Measurements from ENCODE around the gene ZNF140. TPM values are rescaled to one million over a fixed set of nuclear protein-coding genes. Genes with fewer than 3 reads are reported as not detected.

ZNF140 gene
- total RNA-seq, 1 experiment from 2014 or later = 21.7 TPM

DNA sequence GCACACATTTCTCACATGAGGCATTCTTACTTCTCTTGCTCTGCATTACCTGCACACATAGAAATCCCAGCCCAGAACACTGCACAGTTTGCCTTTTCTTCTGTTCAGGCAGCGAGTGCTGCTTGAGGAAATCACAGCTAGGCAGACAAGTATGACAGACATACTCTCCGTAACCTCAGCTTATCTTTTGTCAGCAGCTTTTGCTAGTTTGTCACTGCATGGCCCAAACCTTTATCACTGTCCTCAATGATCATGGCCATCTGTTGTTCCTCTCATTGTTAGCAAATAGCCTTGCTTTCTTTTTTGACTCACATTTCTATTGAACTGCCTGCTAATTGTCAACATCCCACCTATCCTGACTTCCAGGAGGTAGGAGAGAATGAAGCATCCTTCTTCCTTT, 55.0 kb downstream of the ZNF140 start:
- Histone ChIP-seq H3K79me2 (ENCODE audit: insufficient read depth, low read length) (peaks cover 3% of the 10 kb centered on the region; the same call in 1 of the 2 replicates), H3T11ph (ENCODE audit: low read length) (no peak overlapping the region), H3K56ac (ENCODE audit: insufficient read length, low read depth, low read length) (no peak overlapping the region), H4K5ac (ENCODE audit: insufficient read length, low read depth, low read length) (no peak overlapping the region), H2BK120ac (ENCODE audit: low read depth, low read length, poor library complexity, severe bottlenecking) (no peak overlapping the region), H2AFZ (ENCODE audit: low read length) (no peak overlapping the region), H3K4me1 (ENCODE audit: insufficient read depth, low read length) (no peaks in the 10 kb centered on the region), H4K8ac (replicated peaks; ENCODE audit: insufficient read length, low read depth, low read length) (no peak overlapping the region), H3K4me2 (ENCODE audit: insufficient read depth, insufficient read length, low read length) (no peak overlapping the region), H3K27ac (ENCODE audit: insufficient read length, low read depth, low read length) (no peak overlapping the region), H3K4ac (ENCODE audit: low read depth, low read length) (no peak overlapping the region), H3K9ac (ENCODE audit: extremely low read depth, insufficient read length, low read length) (no peak overlapping the region), H3K14ac (ENCODE audit: insufficient read depth, low read length) (no peak overlapping the region), H2AK5ac (ENCODE audit: insufficient read length, low read length) (no peak overlapping the region), H3K27me3 (ENCODE audit: insufficient read depth, low read length) (no peaks in the 10 kb centered on the region), H3K18ac (ENCODE audit: insufficient read length, low read depth, low read length) (no peak overlapping the region), H4K91ac (ENCODE audit: insufficient read length, low read depth, low read length) (no peak overlapping the region), H2BK20ac (ENCODE audit: low read depth, low read length, poor library complexity, severe bottlenecking) (no peak overlapping the region), H3K23ac (ENCODE audit: insufficient read length, low read depth, low read length) (no peak overlapping the region), H2BK15ac (ENCODE audit: low read depth, low read length) (no peak overlapping the region), H4K20me1 (ENCODE audit: control insufficient read depth, insufficient read depth, insufficient read length) (no peaks in the 10 kb centered on the region), H3K9me3 (ENCODE audit: control insufficient read depth, low read depth, low read length) (peaks cover 69% of the 10 kb centered on the region), H3K23me2 (ENCODE audit: insufficient read length, low read depth, low read length, poor library complexity, severe bottlenecking) (peaks cover 1% of the 10 kb centered on the region), H2BK12ac (ENCODE audit: insufficient read length, low read depth, low read length) (no peak overlapping the region), H2BK5ac (ENCODE audit: insufficient read length, low read length) (no peak overlapping the region), H3K79me1 (ENCODE audit: insufficient read depth, low read depth, low read length, poor library complexity, severe bottlenecking) (peaks cover 2% of the 10 kb centered on the region)
- peaks cover 8 to 9% of the 10 kb centered on the region in 2 experiments for H3K4me1 Mint-ChIP-seq
- no peak overlapping the region for H3K27ac Mint-ChIP-seq
- no peak for DNase-seq
- WGBS (ENCODE audit: extremely low coverage, insufficient read length, low lambda C conversion rate) = no CpG with 5 or more reads among the region's 2 CpGs
- TF ChIP-seq, protein P1, sequence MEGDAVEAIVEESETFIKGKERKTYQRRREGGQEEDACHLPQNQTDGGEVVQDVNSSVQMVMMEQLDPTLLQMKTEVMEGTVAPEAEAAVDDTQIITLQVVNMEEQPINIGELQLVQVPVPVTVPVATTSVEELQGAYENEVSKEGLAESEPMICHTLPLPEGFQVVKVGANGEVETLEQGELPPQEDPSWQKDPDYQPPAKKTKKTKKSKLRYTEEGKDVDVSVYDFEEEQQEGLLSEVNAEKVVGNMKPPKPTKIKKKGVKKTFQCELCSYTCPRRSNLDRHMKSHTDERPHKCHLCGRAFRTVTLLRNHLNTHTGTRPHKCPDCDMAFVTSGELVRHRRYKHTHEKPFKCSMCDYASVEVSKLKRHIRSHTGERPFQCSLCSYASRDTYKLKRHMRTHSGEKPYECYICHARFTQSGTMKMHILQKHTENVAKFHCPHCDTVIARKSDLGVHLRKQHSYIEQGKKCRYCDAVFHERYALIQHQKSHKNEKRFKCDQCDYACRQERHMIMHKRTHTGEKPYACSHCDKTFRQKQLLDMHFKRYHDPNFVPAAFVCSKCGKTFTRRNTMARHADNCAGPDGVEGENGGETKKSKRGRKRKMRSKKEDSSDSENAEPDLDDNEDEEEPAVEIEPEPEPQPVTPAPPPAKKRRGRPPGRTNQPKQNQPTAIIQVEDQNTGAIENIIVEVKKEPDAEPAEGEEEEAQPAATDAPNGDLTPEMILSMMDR (conservative IDR thresholded peaks at IDR 0.05) = no peak
- H3K9me3 Mint-ChIP-seq = peaks cover 73 to 90% of the 10 kb centered on the region in 2 experiments
- H3K36me3 Mint-ChIP-seq (ENCODE audit: insufficient read depth in 1 of 3, low read depth in 3 of 3) = peaks cover 84 to 96% (median 91%) of the 10 kb centered on the region in 3 experiments
- H3K4me3 Mint-ChIP-seq = no peak overlapping the region
- no peaks in the 10 kb centered on the region; the same call in 1 of the 2 replicates for H3K27me3 Mint-ChIP-seq (ENCODE audit: low read depth)

All from H9 (cell line).